ENCODE measurements around the gene EP400.

DNA sequence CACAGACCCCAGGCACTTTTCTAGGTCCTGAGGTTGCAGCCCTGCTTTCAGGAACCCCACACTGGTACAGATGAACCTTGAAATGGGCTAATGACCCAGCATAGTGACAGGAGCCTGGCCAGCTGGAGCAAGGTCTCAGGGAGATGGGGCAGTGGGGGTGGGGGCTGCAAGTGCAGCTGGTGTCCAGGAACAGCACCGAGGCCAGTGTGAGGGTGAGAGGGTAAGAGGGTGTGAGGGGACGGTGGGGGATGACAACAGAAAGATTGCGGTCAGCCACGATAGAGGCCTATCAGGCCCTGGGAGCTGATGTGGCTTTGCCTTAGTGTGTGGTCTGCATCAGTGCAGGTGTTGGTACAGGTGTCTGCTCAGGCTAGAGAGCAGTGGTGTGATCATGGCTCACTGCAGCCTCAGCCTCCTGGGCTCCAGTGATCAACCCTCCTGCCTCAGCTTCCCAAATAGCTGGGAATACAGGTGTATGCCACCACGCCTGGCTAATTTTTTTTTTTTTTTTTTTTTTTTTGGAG lies 59.7 kb downstream of the EP400 start:
- no peak for TF ChIP-seq POLR2A (IDR thresholded peaks at IDR 0.05; ENCODE audit: low read depth, low read length)
- TF ChIP-seq TAF1 (IDR thresholded peaks at IDR 0.05; ENCODE audit: low read depth, low read length): no peak
- no peak for TF ChIP-seq PAX5 (IDR thresholded peaks at IDR 0.05; ENCODE audit: insufficient read depth, low read length, severe bottlenecking)
- TF ChIP-seq POLR2AphosphoS5 (IDR thresholded peaks at IDR 0.05; ENCODE audit: low read depth, low read length): no peak
- no peak for TF ChIP-seq SPI1 (IDR thresholded peaks at IDR 0.05; ENCODE audit: low read depth, low read length)
- no peak for TF ChIP-seq POU2F2 (IDR thresholded peaks at IDR 0.05; ENCODE audit: low read depth, low read length)

All from GM12891 (cell line).